ENCODE data around the gene CDKAL1. TPM values are rescaled to one million over a fixed set of nuclear protein-coding genes. Genes with fewer than 3 reads are reported as not detected.

The CDKAL1 gene
- total and polyA plus RNA-seq, 2 of the 8 experiments (the other 6 are each of a cell fraction or from before 2014, with no cell fraction given) = 8.4 to 24.6 TPM

DNA sequence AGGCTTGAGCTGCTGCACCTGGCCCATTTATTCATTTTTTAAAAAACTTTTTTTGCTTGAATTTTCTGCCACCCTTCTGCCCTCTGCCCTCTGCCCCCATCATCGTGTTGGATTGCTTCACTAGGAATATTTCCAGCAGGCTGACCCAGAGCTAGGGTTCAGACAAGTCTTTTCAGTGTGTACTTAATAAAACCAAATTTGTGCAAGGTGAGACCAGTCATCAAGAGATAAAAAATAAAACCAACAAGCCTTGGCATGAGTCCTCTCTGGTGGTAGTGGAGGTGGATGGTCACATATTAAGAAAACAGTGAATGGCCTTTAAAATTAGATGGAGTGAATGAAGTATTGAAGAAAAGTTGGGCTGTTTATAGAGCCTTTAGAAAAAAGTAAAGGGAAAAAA is 239.6 kb downstream of the CDKAL1 start:
- Histone ChIP-seq H3K79me2 (ENCODE audit: control insufficient read depth in 1 of 2, insufficient read depth in 2 of 2, low read length in 2 of 2) (no peaks in the 10 kb centered on the region), H2BK120ac (replicated peaks; ENCODE audit: low read depth, low read length) (no peak overlapping the region), H3K4me1 (replicated peaks in 1 of 4; ENCODE audit: control insufficient read depth in 3 of 4, insufficient read depth in 4 of 4, low read length in 3 of 4) (peaks cover 0 to 2% (median 0%) of the 10 kb centered on the region in 4 experiments; a peak in 2 of 7 replicates), H3K9me3 (ENCODE audit: insufficient read depth in 2 of 2, low read depth in 1 of 2, low read length in 1 of 2) (no peaks in the 10 kb centered on the region), H3K4ac (replicated peaks; ENCODE audit: insufficient read length, low read depth, low read length) (no peak overlapping the region), H3K18ac (ENCODE audit: extremely low read depth, low read length) (no peak overlapping the region), H3K56ac (replicated peaks; ENCODE audit: insufficient read length, low read depth, low read length) (no peak overlapping the region), H3K36me3 (ENCODE audit: control insufficient read depth in 2 of 4, insufficient read depth in 4 of 4, low read length in 3 of 4) (no peaks in the 10 kb centered on the region), H4K91ac (replicated peaks; ENCODE audit: insufficient read length, low read length) (no peak overlapping the region), H2BK20ac (ENCODE audit: low read length) (no peak overlapping the region), H3K27ac (ENCODE audit: low read depth, low read length) (no peak overlapping the region), H2BK15ac (ENCODE audit: low read length) (no peak overlapping the region), H3K27me3 (replicated peaks in 1 of 4; ENCODE audit: control insufficient read depth in 3 of 4, extremely low read depth in 1 of 4, insufficient read depth in 3 of 4, low read length in 3 of 4) (no peaks in the 10 kb centered on the region), H3K9ac (replicated peaks in 1 of 4; ENCODE audit: extremely low read depth in 1 of 4, low read depth in 3 of 4, low read length in 3 of 4) (no peak overlapping the region), H3K23ac (ENCODE audit: insufficient read length) (no peak overlapping the region), H4K20me1 (replicated peaks in 1 of 2; ENCODE audit: control insufficient read depth in 1 of 2, insufficient read depth in 2 of 2, low read length in 2 of 2) (no peaks in the 10 kb centered on the region), H2AFZ (ENCODE audit: low read length) (no peak overlapping the region), H4K8ac (ENCODE audit: extremely low read depth, insufficient read depth, low read length) (no peak overlapping the region), H4K5ac (ENCODE audit: insufficient read length, low read depth, low read length) (no peak overlapping the region), H3K4me2 (ENCODE audit: insufficient read depth in 1 of 2, low read depth in 2 of 2, low read length in 2 of 2) (no peak overlapping the region), H3K14ac (ENCODE audit: insufficient read length) (no peak overlapping the region), H2BK12ac (ENCODE audit: low read depth, low read length) (no peak overlapping the region), H3K4me3 (ENCODE audit: extremely low read depth in 1 of 4, insufficient read depth in 2 of 4, low read depth in 3 of 4, low read length in 4 of 4) (no peak overlapping the region), H2AK5ac (ENCODE audit: low read depth, low read length) (no peak overlapping the region), H2BK5ac (ENCODE audit: low read depth, low read length) (no peak overlapping the region), H3K23me2 (ENCODE audit: low read depth, low read length) (no peaks in the 10 kb centered on the region), H3K79me1 (ENCODE audit: low read depth, low read length) (no peaks in the 10 kb centered on the region)
- POLR2A ChIA-PET (ENCODE audit: partially characterized antibody) = no interaction called here
- no peak for TF ChIP-seq JUND (IDR thresholded peaks at IDR 0.05; ENCODE audit: low read length)
- no peak for TF ChIP-seq YY1 (IDR thresholded peaks at IDR 0.05; ENCODE audit: low read depth, low read length)
- TF ChIP-seq KDM5A (IDR thresholded peaks at IDR 0.05; ENCODE audit: low read length) = no peak
- TF ChIP-seq TAF7 (optimal IDR thresholded peaks at IDR 0.05; ENCODE audit: borderline replicate concordance, low read depth, low read length) = no peak
- no peak for TF ChIP-seq NRF1 (IDR thresholded peaks at IDR 0.05; ENCODE audit: low read depth, low read length)
- TF ChIP-seq CBX5 (IDR thresholded peaks at IDR 0.05; ENCODE audit: low read depth, low read length) = no peak
- TF ChIP-seq CEBPB (IDR thresholded peaks at IDR 0.05; ENCODE audit: low read depth, low read length) = no peak
- no peak for TF ChIP-seq HDAC6 (IDR thresholded peaks at IDR 0.05; ENCODE audit: low read depth, low read length)
- no peak for TF ChIP-seq MAFK (IDR thresholded peaks at IDR 0.05; ENCODE audit: low read depth, low read length)
- no peak for TF ChIP-seq SP2 (IDR thresholded peaks at IDR 0.05; ENCODE audit: low read length)
- DNase-seq (ENCODE audit: low read depth in 1 of 2, low spot score in 2 of 2) (no peak), FAIRE-seq (no peak)
- WGBS, 2 experiments (ENCODE audit: extremely low coverage in 1 of 2, insufficient coverage in 1 of 2, insufficient read length in 1 of 2, insufficient replicate concordance in 2 of 2, low coverage in 1 of 2, low lambda C conversion rate in 2 of 2, missing lambda C conversion rate in 1 of 2) = 89% methylated on average over 1 of the region's 1 CpG; no CpG with 5 or more reads in 1 of the 2 experiments
- CTCF ChIA-PET (ENCODE audit: partially characterized antibody) = no interaction called here

Data from H1 (cell line).